Neural crest cell (in vitro differentiated cells): Measurements from ENCODE around the gene STARD10. TPM values are rescaled to one million over a fixed set of nuclear protein-coding genes. Genes with fewer than 3 reads are reported as not detected.

Source experiments
- DNase-seq: peaks from one replicate; pipeline ENCODE4 v3.0.0; 2021; ENCODE audit warnings: low read depth, mixed read lengths, low spot score
- H3K27ac Mint-ChIP-seq: one replicate; pipeline ENCODE4 v1.8.0; 2021; ENCODE audit warnings: mild to moderate bottlenecking, mixed read lengths; ENCODE audit not compliant: unreplicated experiment
- H3K27me3 Mint-ChIP-seq: 2 replicates; pipeline ENCODE4 v1.8.0; 2021; ENCODE audit warnings: low read depth, mild to moderate bottlenecking, mixed read lengths
- H3K36me3 Mint-ChIP-seq: 2 replicates; pipeline ENCODE4 v1.8.0; 2021; ENCODE audit warnings: low read depth, mild to moderate bottlenecking, mixed read lengths
- H3K4me1 Mint-ChIP-seq: 2 replicates; pipeline ENCODE4 v1.8.0; 2021; ENCODE audit warnings: mixed read lengths
- H3K4me3 Mint-ChIP-seq: one replicate; pipeline ENCODE4 v1.8.0; 2021; ENCODE audit warnings: mild to moderate bottlenecking, mixed read lengths
- H3K9me3 Mint-ChIP-seq: 2 replicates; pipeline ENCODE4 v1.8.0; 2021; ENCODE audit warnings: mixed read lengths
- total RNA-seq: library from RNA; stranded (reverse); gene quantifications from 2 replicates; pipeline ENCODE4 v1.2.1, GENCODE V29; 2021
- TF ChIP-seq, protein P1 (sequence below): fragments of 200-600 bp; sonication (generic); conservative IDR thresholded peaks from 2 replicates; pipeline ENCODE4 v1.5.0; 2021; ENCODE audit warnings: antibody characterized with exemption, mild to moderate bottlenecking

STARD10 gene
- total RNA-seq, 1 donor from 2014 or later: 12.6 TPM

- Mint-ChIP-seq H3K4me1 (peaks cover 56% of the 10 kb centered on the region), H3K9me3 (no peaks in the 10 kb centered on the region), H3K4me3 (no peak overlapping the region), H3K27me3 (no peaks in the 10 kb centered on the region), H3K27ac (no peak overlapping the region), H3K36me3 (no peaks in the 10 kb centered on the region)
- no peak for DNase-seq
- TF ChIP-seq, protein P1, sequence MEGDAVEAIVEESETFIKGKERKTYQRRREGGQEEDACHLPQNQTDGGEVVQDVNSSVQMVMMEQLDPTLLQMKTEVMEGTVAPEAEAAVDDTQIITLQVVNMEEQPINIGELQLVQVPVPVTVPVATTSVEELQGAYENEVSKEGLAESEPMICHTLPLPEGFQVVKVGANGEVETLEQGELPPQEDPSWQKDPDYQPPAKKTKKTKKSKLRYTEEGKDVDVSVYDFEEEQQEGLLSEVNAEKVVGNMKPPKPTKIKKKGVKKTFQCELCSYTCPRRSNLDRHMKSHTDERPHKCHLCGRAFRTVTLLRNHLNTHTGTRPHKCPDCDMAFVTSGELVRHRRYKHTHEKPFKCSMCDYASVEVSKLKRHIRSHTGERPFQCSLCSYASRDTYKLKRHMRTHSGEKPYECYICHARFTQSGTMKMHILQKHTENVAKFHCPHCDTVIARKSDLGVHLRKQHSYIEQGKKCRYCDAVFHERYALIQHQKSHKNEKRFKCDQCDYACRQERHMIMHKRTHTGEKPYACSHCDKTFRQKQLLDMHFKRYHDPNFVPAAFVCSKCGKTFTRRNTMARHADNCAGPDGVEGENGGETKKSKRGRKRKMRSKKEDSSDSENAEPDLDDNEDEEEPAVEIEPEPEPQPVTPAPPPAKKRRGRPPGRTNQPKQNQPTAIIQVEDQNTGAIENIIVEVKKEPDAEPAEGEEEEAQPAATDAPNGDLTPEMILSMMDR: no peak
Measured at GRCh38 chr11:72745511-72745910, 48.3 kb downstream of the STARD10 start.

DNA sequence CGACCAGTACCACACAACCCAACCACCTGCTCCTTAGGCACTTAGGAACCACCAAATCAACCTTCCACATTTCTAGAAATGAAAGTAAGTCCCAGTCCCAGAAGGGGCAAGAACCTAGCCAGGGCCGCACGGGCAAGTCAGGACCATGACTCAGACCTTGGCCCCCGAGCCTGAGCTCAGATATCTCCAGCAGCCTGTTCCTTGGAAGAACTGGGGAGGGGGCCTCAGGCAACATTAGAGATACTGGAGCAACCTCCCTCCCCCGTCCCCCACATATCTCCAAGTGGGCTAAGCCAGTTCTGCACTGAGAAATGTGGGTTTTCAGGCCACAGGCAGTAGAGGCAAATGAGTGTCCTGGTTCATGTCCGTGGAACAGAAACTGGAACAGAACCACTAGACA, 49.4 kb downstream of the STARD10 start:
- H3K27me3 Mint-ChIP-seq: no peaks in the 10 kb centered on the region
- TF ChIP-seq, protein P1: no peak
- H3K4me1 Mint-ChIP-seq: peaks cover 57% of the 10 kb centered on the region
- DNase-seq: no peak
- peak overlapping the region; percentile 13 for H3K4me3 Mint-ChIP-seq
- H3K36me3 Mint-ChIP-seq: no peaks in the 10 kb centered on the region
- no peaks in the 10 kb centered on the region for H3K9me3 Mint-ChIP-seq
- H3K27ac Mint-ChIP-seq: no peak overlapping the region

- H3K4me3 Mint-ChIP-seq: peak overlapping the region; percentile 13
- H3K4me1 Mint-ChIP-seq: peaks cover 49% of the 10 kb centered on the region
- H3K27ac Mint-ChIP-seq: peak overlapping the region; percentile 84
- no peak for DNase-seq
- H3K9me3 Mint-ChIP-seq: no peaks in the 10 kb centered on the region
- H3K27me3 Mint-ChIP-seq: no peaks in the 10 kb centered on the region
- no peaks in the 10 kb centered on the region for H3K36me3 Mint-ChIP-seq
- TF ChIP-seq, protein P1: no peak
Measured at GRCh38 chr11:72743321-72744221, 50.3 kb downstream of the STARD10 start.

- no peaks in the 10 kb centered on the region for H3K9me3 Mint-ChIP-seq
- no peaks in the 10 kb centered on the region for H3K36me3 Mint-ChIP-seq
- TF ChIP-seq, protein P1: no peak
- no peak overlapping the region for H3K4me3 Mint-ChIP-seq
- no peaks in the 10 kb centered on the region for H3K27me3 Mint-ChIP-seq
- no peak for DNase-seq
- H3K27ac Mint-ChIP-seq: peak overlapping the region; percentile 43
- peaks cover 47% of the 10 kb centered on the region for H3K4me1 Mint-ChIP-seq
Measured at GRCh38 chr11:72742513-72743320, 51.1 kb downstream of the STARD10 start.

- Mint-ChIP-seq H3K27me3 (no peaks in the 10 kb centered on the region), H3K9me3 (no peaks in the 10 kb centered on the region), H3K4me1 (peaks cover 53% of the 10 kb centered on the region), H3K4me3 (no peak overlapping the region), H3K36me3 (no peaks in the 10 kb centered on the region), H3K27ac (peak overlapping the region; percentile 43)
- TF ChIP-seq, protein P1: no peak
- DNase-seq: no peak
Measured at GRCh38 chr11:72741849-72742512, 51.9 kb downstream of the STARD10 start.
